NCI-H69 (cell line): ENCODE measurements around the gene ZNF654.
"Not testable (repeated sequence)": the region's sequence is repeated elsewhere in the genome, so short reads cannot be mapped to it uniquely, and the experiment has no call there.

Source experiments
- DNase-seq: peaks from one replicate; lab custom pipeline; 2025; lab: John Stamatoyannopoulos, UW

ZNF654 gene

GRCh38 chr3:88058581-88059379, at the start of gene ZNF654, which contains the start of gene CGGBP1:
Gene ZNF654, plus strand, starts transcription at chr3:88059255. Its CDS starts 65 bp downstream, at chr3:88059320.
Gene CGGBP1, minus strand, starts transcription at chr3:88059005. Its CDS starts 3,029 bp downstream, at chr3:88055976.
- DNase-seq, result peak; percentile 96

- DNase-seq, result no peak
Observed at GRCh38 chr3:88010810-88011209, 48.2 kb upstream of the ZNF654 start.

- no peak for DNase-seq
Observed at GRCh38 chr3:88013592-88013991, 45.5 kb upstream of the ZNF654 start.

DNA sequence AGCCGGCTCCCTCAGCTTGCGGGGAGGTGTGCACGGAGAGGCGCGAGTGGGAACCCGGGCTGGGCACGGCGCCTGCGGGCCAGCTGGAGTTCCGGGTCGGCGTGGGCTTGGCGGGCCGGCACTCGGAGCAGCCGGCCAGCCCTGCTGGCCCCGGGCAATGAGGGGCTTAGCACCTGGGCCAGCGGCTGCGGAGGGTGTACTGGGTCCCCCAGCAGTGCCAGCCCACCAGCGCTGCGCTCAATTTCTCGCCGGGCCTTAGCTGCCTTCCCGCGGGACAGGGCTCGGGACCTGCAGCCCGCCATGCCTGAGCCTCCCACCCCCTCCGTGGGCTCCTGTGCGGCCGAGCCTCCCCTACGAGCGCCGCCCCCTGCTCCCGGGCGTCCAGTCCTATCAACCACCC, 43.4 kb upstream of the ZNF654 start:
- not testable (repeated sequence) for DNase-seq

- DNase-seq, result no peak
Observed at GRCh38 chr3:88019024-88019423, 40.0 kb upstream of the ZNF654 start.

DNA sequence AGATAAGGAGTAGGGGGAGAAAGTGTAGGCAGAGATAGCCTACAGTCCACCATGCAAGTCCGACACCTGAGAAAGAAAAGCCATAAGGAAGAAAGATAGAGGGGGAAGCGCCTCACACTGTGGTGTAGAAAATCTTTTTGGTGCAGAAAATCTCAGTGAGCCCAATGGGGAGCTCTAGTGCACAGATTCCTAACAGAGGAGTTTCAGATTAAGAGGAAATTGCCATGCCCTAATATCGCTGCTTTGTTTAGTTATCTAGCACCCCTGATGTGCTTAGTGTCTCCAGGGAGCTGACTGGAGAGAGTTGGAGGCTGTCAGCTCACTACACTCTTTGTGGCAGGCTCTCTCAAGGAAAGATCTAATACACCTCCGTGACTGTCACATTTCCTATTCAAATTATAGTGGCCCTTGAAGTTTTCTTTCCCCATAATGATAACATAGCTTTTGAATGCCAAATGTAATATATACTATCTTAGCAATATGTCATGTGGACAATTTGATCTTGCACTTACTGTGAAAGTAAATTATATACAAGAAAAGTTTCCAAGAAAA, 34.0 kb upstream of the ZNF654 start:
- DNase-seq, result no peak

- DNase-seq, result no peak
Observed at GRCh38 chr3:88028876-88029275, 30.2 kb upstream of the ZNF654 start.

GRCh38 chr3:88030210-88030609, 28.8 kb upstream of the ZNF654 start:
- no peak for DNase-seq

DNA sequence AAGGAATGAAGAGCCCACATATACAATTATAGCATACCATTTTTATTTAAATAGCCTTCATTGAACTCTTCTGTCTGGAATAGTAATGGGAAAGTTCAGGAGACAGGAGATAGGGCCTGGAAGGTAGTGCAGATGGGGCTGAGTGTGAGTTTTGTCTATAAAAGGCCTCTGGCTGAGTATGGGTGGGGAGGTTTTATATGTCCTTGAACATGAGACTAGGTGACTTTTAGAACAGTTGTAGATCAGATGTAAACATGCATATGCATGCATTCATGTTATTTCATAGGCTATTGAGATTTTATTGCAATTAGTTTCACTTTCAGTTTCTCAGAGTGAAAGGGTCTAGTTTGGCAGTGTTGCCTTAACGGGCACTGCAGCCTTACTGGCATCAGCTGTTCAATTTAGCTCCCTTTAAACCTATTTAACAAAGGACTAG, 27.4 kb upstream of the ZNF654 start:
- peak; percentile 23 for DNase-seq

DNA sequence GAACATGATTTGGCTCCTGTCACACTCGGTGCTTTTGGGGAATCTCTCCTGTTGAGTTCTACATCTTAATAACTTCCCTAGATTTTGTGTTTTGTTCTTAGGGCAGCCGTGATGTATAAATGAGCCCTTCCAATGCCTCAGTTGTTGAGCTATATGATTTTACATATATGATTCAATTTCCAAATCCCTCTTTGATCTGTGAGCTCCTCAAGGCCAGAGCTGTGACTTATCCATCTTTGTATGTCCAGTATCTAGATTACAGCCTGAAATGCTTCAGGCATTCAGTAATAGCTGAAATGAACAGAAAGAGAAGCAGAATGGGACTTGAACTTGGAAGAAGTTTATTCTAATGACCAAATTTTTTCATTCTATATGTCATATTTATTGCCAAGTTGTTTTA, 26.8 kb upstream of the ZNF654 start:
- no peak for DNase-seq

- no peak for DNase-seq
Observed at GRCh38 chr3:88033079-88033478, 26.0 kb upstream of the ZNF654 start.

GRCh38 chr3:88033808-88034207, 25.2 kb upstream of the ZNF654 start:
- no peak for DNase-seq

DNA sequence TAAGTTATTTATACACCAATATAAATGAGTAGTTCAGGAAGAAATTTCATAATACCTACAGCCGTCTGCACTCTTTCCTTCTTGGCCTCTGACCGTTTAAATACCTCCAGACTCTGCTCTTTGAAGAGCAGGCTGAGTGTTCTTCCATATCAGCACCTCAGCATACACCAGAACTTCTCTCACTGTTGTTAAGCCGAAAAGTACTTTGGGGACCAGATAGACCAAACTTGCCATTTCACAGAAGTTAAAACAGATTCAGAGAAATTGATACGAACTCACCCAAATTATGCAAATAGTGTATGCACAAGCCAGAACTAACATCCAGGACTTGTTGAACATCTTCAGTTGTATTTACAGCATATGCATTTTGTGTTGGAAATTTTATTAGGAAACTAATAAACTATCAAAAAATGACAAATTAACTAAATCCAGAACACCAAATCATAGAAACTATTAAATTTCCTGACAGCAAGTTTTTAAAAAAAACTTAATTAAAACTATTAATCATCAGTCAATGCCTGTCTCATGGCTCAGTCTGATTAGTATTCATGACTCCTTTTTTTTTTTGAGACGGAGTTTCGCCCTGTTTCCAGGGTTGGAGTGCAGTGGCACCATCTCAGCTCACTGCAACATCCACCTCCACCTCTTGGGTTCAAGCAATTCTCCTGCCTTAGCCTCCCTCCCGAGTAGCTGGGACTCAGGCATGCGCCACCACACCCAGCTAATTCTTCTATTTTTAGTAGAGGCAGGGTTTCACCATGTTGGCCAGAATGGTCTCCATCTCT, 24.4 kb upstream of the ZNF654 start:
- no peak for DNase-seq

- DNase-seq, result no peak
Observed at GRCh38 chr3:88036221-88036620, 22.8 kb upstream of the ZNF654 start.

DNA sequence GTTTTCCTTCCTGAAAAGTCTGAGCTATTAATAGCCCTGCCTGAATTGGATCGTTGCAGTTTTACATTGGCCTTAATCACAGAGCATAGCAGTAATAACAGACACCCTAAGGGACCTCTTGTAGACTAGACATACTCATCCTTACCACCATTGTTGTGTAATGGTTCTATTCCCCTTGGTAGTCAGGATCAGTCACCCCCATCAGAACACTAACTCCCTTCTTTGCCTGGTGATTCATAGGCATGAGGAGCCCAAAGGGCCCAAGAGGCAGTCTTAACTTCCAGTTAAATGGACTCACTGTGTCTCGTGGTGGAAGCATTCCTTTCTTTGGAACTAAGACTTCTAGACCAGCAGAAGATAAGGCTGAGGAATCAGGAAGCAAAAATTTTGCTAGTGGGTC, 20.5 kb upstream of the ZNF654 start:
- no peak for DNase-seq

DNA sequence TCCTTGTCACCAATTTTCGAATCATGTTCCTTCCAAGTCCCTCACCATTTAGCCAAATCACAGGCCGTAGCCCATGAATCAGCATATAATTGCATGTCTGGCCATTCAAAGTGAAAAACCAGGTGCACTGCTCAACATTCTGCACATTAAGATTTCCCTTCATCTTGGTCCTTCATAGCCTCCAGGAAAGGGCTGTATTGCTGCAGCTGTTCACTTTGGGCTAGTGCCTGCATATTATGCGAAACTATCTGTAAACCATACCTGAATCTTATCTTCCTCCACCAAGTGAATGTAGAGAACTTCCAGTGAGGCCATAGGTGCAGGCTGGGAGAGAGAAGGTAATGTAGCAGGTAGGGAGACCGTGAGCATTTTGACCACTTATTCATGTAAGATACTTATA, 18.5 kb upstream of the ZNF654 start:
- DNase-seq, result no peak

DNA sequence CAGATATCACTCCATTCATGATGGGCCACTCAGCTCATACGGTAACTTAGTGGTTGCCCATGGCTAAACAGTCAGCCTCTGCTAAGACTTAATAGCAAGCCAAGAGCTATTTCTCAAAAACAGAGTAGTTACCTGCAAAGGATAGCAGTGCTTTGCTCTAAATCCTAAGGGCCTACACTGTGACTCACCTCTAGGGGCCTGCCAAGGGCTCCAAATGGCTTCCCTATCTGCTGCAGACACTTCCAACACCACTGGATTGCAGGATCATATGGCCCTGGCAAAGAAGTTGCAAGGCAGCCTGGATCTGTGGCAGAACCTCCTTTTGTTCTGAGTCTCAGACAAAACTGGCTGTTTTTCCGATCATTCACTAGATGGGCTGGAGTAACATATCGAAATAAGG, 18.1 kb upstream of the ZNF654 start:
- DNase-seq, result no peak

DNA sequence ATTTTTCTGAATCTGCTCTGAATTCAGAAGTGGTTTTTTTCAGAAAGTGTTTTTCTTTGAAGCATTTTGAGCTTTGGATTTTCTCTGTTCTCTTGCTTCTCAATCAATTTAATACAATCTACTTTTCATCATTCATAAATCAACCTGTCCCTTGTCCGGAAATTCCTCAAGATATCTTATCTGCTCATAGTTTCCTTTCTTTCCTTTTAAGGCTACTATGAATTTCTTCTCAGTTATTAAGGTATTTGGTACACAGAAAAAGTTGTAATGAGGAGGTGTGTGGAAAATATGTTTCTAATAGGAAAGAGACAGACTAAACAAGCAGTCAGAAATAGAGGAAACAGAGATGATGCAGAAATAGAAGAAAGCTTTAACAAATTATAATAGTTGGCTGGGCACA, 14.6 kb upstream of the ZNF654 start:
- DNase-seq, result no peak

GRCh38 chr3:88046766-88047165, 12.3 kb upstream of the ZNF654 start:
- DNase-seq, result no peak

DNA sequence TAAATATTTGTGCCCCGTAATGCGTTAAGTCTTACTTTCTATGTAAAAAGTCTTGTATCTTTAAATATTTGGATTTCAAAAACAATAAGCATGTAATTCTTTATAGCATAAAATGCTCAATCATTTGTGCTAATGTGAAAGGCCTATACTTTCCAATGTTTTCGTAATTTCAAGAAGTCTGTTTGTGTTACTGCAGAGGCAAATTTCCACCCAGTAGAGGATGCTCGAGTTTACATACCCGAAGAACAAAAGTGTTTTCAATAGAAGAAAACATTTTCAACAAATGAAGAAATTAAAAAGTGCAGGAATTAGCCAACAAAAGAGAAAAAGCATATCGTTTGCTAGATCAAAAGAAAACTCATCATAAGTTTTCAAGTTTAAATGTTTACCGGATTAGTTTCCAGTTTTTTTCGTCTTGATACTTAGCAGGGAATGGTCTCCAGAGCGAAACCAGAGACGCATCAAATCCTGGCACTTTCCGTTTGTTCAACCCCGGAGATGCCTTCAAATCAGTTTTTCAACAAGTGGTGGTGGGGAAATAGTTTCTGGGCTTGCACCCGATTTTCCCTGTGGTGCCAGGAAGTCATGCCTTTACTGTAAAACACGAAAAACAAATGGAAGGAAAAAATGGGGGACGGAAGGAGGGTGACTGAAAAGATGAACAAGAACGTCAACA, 1.3 kb upstream of the ZNF654 start:
- no peak for DNase-seq

GRCh38 chr3:88058306-88058580, 812 bp upstream of the ZNF654 start:
- DNase-seq, result no peak

GRCh38 chr3:88059380-88060170, 520 bp downstream of the ZNF654 start:
- peak; percentile 23 for DNase-seq
